Germinal center (tissue), 1 donor: ENCODE measurements around the gene HNRNPU.

Experiments used
- DNase-seq: peaks from one replicate; pipeline ENCODE4 v3.0.0; 2012; ENCODE audit warnings: mixed read lengths, low spot score

Gene HNRNPU

GRCh38 chr1:244864253-244865027 is at the start of gene HNRNPU:
Gene HNRNPU (minus strand): TSS chr1:244864543. CDS start chr1:244864307, 236 bp downstream.
- peak; percentile 91 for DNase-seq

DNA sequence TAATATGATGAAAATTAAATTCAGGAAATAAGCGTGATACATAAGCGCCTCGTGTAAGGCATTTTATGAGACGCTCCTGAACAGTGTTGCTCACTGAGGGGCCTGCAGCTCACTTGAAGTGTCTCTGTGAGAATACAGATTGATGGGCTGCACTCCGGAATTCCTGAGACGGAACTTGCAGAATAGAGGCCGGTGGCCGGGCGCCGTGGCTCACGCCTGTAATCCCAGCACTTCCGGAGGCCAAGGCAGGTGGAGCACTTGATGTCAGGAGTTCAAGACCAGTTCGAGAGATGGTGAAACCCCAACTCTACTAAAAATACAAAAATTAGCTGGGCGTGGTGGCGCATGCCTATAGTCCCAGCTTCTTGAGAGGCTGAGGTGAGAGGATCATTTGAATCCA is 49.5 kb upstream of the HNRNPU start:
- no peak for DNase-seq

DNA sequence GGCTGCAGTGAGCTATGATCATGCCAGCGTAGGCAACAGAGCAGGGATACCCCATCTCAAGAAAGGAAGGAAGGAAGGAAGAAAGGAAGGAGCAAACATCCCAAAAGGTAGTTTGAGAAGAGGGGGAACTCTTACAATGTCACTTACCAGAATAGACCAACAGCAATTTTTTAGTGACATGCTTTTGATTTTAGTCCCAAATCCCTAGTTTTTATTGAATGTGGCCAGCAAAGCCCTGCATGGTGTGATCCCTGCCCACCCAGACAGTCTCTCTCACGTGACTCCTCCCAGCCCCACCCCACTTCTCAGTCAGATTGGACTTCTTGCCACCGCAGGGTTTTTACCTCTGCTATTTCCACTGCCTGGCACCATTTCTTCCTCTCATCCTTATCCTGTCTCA is 39.8 kb upstream of the HNRNPU start:
- no peak for DNase-seq

DNA sequence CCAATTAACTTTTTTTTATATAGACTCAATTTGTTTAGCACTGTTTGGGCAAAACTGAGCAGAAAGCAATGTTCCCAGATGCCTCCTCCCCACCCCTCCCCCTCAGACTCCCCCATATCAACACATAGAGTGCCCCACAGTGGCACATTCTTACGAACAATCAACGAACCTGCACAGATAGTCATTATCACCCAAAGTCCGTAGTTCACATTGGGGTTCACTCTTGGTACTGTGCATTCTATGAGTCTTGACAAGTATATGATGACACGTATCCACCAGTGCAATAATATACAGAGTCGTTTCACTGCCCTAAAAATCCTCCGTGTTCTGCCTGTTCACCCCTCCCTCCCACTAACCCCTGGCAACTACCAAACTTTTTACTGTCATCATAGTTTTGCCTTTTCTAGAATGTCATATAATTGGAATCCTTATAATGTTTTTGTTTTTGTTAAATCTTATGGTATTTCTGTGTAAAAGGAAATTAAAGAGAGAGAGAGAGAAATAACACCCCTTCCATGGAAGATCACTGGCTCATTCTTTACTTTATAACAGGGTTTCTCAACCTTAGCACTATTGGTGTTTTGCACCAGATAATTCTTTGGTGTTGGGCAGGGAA is 37.2 kb upstream of the HNRNPU start:
- no peak for DNase-seq

- no peak for DNase-seq
Measured at GRCh38 chr1:244897476-244898254, 33.3 kb upstream of the HNRNPU start.

GRCh38 chr1:244896550-244896949 is 32.2 kb upstream of the HNRNPU start:
- no peak for DNase-seq

DNA sequence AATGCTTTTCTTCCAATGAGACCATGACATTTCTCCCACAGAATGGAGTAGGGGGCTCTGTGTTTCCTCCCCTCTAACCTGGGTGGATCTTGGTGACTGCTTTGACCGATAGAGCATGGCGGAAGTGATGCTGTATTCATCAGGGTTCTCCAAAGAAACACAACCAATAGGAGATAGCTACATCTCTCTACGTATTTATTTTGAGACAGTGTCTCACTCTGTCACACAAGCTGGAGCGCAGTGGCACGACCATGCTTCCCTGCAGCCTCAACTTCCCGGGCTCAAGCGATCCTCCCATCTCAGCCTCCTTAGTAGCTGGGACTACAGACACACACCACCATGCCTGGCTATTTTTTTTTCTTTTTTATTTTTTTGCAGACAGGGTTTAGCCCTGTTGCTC is 29.5 kb upstream of the HNRNPU start:
- DNase-seq = no peak

GRCh38 chr1:244887281-244887680 is 22.9 kb upstream of the HNRNPU start:
- no peak for DNase-seq

DNA sequence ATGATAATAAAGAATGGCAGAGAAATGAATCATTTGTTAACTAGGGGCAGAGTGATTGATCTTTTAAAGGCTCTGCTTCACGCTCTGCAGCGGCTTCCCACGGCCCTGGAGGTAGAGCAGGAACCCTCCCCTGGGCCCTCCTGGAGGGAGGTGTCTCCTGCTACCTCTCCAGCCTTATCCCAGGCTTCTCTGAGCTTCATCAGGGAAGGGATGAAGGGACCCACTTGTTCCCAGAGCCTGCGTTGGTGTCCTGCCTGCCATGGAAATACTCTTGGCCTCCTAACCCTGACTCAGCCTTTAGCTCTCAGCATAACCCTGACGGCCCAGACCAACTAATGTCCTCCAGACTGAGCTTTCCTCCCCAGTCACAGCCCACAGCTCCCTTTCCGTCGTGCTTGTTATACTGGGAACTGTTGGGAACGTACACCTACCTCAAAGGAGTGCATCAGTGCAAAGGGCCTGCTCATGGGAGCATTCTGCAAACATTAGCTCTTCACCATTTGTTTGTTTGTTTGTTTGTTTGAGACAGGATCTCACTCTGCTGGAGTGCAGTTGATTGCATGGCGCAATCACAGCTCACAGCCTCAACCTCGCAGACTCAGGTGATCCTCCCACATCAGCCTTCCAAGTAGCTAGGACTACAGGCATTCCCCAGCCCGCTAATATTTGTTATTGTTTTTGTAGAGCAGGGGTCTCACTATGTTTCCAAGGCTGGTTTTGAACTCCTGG is 17.4 kb upstream of the HNRNPU start:
- DNase-seq = no peak

GRCh38 chr1:244878681-244879080 is 14.3 kb upstream of the HNRNPU start:
- DNase-seq = no peak

- no peak for DNase-seq
Measured at GRCh38 chr1:244876228-244876910, 12.0 kb upstream of the HNRNPU start.

DNA sequence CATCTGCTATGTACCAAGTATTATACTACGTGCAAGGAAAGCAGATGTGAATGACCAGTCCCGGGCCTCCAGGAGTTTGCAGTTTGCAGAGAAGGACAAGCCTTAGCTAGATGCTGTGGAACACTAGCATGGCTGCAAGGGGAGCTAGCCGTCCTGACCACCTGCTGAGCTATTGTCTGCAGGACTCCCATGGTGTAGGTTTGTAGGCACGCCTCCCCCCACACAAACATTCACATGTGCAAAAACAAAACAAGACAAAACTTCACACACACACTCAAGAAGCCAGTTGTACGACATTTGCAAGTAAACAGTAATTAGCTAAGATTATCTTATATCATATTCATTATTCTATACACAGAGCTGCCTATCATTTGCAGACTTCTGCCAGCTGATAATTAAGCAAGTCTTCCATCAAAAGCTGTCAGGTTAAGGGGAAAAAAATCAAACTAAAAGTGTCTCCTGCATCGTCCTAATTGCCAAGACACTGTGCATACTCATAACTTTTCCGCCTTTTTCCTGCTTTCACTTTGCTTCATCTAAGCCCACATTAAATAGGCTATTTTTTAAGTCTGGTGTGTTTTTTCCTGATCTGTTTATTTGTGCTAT is 10.7 kb upstream of the HNRNPU start:
- DNase-seq = no peak

GRCh38 chr1:244869950-244870349 is 5.6 kb upstream of the HNRNPU start:
- no peak for DNase-seq

GRCh38 chr1:244869364-244869827 is 5.1 kb upstream of the HNRNPU start:
- DNase-seq = no peak

DNA sequence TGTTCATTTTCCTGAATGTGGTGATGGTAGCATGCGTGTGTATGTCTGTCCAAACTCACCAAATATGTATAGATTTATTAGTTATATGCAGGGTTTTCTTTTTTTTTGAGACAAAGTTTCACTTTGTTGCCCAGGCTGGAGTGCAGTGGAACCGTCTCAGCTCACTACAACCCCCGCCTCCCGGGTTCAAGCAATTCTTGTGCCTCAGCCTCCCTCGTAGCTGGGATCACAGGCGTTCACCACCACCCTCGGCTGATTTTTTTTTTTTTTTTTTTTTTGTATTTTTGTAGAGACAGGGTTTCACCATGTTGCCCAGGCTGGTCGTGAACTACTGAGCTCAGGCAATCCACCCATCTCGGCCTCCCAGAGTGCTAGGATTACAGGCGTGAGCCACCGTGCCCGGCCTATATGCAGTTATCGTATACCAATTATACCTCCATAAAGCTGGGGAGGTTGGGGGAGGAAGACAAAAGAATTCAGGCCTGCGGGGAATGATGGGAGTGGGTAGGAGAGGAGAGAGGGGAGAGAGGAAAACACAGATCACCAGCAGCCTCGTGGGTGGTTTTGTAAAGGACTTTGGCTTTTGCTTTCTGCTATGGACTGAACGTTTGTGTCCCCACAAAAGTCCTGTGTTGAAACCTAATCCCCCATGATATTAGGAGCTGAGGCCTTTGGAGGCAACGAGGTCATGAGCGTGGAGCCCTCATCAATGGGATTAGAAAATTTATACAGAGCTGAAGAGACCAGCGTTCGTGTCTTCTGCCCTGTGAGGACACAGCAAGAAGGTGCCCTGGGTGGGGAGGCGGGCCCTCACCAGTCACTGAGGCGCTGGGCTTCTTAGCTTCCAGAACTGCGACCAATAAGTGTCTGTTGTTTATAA is 4.4 kb upstream of the HNRNPU start:
- no peak for DNase-seq

DNA sequence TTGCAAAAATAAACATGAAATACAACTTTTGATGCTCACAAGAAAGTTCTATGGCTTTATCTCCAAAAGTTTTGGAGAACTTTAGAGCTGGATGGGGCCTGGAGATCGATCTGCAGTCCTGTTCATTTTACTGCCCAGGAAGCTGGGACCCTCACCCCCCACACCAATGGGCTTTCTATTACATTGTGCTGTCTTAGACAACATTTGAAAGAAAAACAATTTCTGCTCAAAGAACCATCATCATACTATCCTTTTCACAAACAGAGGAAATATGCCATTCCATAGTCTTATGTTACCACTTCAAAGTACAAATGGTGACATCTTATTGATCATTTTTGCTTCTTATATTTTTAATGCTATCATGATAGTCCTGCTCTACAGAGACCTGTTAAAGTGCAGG is 2.0 kb upstream of the HNRNPU start:
- no peak for DNase-seq

GRCh38 chr1:244865820-244866219 is 1.5 kb upstream of the HNRNPU start:
- DNase-seq = no peak

GRCh38 chr1:244865028-244865371 is 657 bp upstream of the HNRNPU start:
- DNase-seq = no peak

DNA sequence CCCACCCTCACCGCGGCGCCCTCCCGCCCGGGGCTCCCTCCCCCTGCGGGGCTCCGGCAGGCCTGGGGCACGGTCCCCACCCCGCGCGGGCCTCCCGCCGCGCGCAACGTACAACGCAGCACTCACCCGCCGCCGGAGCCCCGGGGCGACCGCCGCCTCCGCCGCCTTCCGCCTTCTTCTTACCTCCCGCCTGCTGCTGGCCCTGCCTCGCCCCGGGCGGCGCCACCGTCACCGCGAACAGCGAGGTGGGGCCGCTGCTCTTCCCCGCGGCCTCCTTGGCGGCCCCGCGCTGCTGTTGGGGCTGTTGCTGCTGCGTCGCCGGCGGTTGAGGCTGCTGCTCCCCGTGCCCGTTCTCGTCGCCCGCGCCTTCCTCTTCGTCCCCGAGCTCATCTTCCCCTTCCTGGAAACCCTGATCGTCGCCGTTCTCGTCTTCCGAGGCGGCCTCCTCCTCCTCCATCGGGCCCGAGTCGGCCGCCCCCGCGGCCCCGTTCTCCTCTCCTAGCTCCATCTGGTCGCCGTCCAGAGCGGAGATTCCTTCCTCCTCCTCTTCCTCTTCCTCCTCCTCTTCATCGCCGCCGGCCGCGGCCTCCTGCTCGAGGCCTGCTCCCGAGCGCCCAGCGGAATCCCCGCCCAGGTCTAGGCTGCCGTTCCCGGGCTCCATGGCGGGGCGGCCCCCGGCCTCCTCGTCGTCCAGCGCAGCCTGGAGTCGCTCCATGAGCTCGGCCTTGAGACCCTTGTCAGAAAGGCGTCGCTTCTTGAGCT is 671 bp downstream of the HNRNPU start:
- DNase-seq = no peak
